Right lung (tissue), 5 donors: ENCODE measurements around the gene GJD3. TPM values are rescaled to one million over a fixed set of nuclear protein-coding genes. Genes with fewer than 3 reads are reported as not detected.

Source experiments
- DNase-seq, 2 donors: peaks; one replicate each; pipeline ENCODE4 v3.0.0-alpha.2; 2013
- polyA plus RNA-seq, 5 donors: library from polyadenylated mRNA; unstranded; fragments of 120-200 nt; gene quantifications; one replicate each; pipeline versions ENCODE4 v1.2.1 to v1.2.3, GENCODE V29; 2013; ENCODE audit warnings: inconsistent platforms in 1 of 5, low replicate concordance in 1 of 5; ENCODE audit not compliant: insufficient read length in 5 of 5, insufficient read depth in 1 of 5

GJD3 gene
- polyA plus RNA-seq, 5 donors, result 0.70 TPM; not detected in 4

DNA sequence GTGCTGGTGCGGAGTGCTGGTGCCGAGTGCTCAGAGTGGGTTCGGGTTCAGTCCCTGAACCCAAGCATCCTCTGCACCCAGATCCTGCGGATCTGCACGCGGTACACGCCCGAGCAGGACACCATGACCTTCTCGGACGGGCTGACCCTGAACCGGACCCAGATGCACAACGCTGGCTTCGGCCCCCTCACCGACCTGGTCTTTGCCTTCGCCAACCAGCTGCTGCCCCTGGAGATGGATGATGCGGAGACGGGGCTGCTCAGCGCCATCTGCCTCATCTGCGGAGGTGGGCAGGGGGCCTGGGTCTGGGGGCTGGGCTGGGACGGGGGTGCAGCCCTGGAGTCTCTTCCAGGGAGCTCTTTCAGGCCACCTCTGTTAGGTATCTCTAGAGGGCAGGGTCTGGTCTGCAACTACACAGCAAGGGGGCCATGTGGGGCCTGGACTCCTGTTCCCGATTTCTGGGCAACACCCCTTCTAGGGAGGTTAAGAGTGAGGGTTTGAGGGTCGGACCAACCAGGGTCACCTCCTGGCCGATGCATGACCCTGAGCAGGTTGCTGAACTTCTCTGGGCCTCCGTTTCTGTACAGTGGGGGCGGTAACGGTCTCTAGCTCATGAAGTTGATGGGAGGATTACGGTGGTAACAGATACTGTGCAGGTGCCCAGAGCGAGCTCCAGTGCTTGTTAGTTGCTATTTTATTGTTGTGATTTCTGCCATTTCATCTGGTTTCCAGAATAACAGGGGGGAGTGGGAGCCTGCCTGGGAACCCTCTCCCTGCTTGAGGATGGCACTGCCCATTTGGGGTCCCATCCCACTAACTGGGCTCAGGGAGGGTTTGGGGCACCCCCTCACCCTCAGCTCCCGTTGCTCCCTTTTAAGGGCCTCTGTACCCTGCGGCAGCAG lies 10.1 kb downstream of the GJD3 start:
- no peak for DNase-seq

DNA sequence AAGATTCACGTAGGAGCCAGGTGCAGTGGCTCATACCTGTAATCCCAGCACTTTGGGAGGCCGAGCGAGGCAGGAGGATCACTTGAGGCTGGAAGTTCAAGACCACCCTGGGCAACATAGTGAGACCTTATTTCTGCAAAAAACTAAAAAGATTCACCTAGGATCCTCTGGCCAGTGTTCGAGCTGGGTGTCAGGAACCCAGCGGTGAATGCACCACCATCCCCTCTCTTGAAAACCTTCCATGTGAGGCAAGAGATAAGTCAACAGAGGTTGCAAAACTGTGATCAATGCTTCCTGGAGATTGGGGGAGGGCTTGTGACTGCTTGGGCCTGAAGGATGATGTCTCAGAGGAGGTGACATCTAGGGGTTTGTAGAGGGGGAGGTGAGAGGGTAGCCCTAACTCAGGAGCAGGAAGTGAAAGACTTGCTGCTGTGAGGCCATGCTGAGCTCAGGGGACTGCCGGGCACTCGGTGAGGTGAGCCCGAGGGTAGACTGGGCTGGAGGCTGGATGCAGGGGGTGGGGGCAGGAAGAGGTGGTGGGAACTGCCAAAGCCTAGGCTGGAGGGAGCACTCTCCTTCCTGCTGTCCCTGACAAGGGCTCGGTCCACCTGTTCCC lies 11.7 kb downstream of the GJD3 start:
- no peak for DNase-seq

DNA sequence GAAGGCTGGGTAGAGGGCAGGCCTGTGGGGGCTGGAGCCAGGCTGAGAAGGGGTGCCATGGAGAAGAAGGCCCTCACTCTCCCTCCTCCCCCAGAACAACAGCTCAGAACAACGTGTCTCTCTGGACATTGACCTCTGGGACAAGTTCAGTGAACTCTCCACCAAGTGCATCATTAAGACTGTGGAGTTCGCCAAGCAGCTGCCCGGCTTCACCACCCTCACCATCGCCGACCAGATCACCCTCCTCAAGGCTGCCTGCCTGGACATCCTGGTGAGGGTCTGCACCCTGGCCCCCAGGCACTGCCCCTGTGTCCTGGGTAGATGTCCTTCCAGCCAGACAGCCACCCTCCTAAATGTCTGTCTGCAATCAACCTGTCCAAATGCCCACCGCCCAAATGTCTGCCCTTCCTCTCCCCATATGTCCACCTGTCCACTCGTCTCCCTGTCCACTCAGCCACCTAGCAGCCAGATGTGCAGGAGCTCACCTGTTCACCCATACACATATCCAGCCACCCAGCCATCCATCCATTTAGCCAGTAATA lies 12.2 kb downstream of the GJD3 start:
- no peak for DNase-seq

DNA sequence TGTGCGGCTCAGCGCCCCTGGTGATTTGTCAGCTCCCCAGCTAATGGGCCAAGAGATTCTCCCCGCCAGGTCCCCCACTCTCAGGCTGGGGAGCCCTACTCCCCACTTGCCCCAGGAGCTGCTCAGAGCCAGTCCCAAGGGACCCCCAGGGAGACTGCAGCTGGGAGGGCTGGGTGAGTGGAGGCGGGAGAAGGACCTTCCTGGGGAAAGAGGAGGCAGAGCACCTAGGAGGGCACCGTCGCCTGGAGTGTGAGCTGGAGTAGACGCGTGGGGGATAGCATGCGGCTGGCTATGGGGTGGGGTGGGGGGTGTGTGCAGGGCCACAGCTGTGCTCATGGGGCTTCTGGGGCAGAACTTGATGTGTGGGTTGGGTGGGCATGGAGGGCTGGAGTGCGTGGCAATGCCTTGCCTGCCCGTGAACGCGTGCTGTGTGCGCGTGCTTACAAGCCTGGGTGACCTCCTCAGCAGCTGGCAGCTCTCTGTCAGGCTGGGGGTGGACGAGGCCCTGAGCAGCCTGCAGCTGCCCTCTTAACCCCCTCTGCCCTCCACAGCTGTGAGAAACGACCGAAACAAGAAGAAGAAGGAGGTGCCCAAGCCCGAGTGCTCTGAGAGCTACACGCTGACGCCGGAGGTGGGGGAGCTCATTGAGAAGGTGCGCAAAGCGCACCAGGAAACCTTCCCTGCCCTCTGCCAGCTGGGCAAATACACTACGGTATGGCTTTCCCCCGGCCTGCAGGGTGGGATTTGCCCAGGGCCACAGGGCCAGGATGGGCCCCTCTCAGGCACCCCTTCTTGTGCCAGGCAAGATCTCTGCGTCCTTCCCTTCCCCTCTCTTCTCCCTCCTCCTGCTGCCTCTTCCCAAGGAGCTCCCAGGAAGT lies 12.9 kb downstream of the GJD3 start:
- DNase-seq, result no peak

DNA sequence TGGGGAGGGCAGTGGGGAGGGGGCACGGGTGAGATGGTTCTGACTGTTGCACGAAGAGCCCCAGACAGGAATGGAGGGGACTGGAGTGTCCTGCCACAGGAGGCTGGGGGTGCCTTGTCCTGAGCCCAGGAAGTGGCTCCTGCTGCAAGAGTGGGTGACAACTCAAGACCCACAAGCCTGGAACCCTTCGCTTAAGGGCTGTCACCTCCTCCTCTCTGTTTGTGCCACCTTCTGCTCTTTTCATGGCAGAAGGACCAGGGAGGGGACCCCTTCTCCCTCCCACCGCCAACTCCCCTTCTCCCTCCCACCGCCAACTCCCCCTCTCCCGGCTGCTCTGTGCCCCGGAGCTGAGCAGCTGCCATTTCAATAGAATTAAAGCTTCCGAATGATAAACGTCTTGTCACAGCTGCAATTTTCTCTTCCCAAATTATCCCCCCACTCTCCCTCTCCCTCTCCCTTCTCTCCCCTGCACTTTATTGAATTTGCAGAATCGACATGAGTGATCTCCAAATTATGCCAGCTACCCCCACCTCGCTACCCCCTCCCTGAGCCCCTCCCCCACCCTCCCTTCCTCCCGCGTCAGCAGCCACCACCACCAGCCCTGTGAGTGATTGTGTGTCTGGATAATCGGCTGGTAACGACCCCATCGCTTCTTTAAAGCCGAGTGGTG lies 13.7 kb downstream of the GJD3 start:
- DNase-seq, result no peak

DNA sequence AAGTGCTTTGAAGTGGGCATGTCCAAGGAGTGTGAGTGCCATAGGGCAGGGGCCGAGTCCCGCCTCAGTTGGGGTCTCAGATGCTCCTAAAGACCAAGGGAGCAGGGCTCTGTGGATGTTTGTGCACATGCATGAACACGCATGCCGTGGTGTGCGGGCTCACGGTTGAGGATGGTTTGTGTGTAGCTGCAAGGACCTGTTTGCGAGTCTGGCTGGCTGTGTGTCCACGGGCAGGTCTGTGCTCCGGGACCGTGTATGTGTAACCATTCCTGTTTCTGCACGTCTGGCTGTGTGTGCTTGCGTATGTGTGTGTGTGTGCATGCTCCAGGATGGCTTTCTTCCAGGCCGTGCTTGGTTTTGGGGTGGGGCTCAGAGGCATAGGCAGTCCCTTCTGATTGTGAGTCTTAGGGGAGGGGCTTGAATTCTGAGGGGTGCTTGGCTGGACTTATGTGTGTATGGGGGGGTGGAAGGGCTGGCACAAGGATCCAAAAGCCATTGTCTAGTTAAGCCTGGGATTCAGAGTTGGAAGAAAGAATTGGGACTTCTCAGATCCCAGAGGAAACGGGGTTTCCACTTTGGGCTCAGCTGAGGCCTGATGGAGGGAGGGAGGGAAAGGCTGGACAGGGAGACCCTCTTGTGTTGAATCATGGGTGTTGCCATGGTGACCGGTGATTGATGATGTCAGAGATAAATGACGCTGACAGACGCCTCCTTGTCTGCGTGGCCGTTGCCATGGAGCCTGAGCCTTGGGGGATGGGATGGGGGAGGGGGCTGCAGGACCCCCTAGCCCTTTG lies 14.4 kb downstream of the GJD3 start:
- peak in 1 of 2 donors; percentile 61 for DNase-seq

DNA sequence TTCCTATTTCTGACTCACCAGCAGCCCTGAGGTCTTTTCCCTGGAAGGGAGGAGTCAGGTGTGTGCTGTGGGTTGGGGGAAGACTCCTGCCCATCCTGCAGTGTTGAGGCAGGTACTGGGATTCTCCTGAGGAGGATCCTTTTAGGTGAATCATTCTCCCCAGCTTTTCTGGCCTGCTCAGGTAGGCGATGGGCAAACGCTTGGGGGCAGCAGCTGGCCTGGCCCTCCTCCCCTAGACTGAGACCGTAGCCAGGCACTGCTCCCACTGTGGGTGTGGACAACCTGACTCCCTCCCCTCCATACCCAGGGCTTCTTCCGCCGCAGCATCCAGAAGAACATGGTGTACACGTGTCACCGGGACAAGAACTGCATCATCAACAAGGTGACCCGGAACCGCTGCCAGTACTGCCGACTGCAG lies 15.1 kb downstream of the GJD3 start:
- no peak for DNase-seq

DNA sequence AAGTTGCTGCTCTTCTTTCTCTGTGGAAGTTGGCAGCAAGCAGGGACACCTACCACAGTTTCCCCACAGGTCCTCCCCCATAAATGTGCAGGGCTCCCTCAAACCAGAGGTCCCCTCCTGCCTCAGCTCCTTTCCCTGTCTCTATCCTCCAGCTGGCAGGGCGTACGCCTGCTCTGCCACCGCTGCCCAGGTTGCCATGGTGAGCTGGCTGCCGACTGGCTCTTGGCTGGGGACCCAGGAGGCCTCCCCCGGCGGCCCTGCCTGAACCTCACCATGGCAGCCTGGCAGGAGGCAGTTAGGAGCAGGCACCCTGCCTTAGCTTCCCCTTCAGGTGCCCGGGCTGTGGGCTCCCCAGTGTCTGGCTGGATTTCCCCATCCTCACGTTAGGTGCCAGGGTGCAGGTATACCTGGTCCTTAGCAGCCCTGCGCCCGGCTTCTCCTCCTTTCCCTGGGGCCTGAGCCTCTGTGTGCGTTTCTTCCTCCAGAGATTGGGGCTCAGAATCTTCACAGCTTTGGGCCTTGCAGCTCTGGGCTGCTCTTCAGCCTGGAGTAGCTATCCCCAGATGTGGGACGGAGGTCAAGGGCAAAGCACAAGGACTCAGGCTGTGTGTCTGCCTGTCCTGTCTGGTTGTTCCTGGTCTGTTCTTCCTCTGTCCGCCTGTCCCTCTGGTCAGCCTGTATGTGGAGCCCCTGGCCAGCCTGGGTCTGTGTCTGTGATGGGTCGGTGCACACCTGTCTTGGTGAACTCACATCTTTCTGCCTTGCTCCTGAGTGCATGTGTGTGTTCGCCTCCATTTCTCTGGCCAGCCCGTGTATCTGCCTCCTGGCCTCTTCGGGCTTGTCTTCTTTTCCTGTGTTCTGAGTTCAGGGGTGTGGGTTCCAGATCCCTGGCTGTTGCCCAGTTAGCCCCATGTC lies 15.7 kb downstream of the GJD3 start:
- no peak for DNase-seq

DNA sequence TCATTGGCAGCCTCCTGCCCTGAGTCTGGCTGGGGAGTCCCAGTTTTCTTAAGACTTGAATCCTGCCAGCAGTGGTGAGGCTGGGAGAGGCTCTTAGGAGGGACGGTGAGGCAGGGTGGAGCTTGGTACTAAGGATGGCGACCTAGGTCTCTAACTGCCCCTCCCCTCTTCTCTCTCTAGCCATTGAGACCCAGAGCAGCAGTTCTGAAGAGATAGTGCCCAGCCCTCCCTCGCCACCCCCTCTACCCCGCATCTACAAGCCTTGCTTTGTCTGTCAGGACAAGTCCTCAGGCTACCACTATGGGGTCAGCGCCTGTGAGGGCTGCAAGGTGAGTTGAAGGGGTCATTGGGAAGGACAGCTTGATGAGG lies 16.4 kb downstream of the GJD3 start:
- DNase-seq, result no peak

DNA sequence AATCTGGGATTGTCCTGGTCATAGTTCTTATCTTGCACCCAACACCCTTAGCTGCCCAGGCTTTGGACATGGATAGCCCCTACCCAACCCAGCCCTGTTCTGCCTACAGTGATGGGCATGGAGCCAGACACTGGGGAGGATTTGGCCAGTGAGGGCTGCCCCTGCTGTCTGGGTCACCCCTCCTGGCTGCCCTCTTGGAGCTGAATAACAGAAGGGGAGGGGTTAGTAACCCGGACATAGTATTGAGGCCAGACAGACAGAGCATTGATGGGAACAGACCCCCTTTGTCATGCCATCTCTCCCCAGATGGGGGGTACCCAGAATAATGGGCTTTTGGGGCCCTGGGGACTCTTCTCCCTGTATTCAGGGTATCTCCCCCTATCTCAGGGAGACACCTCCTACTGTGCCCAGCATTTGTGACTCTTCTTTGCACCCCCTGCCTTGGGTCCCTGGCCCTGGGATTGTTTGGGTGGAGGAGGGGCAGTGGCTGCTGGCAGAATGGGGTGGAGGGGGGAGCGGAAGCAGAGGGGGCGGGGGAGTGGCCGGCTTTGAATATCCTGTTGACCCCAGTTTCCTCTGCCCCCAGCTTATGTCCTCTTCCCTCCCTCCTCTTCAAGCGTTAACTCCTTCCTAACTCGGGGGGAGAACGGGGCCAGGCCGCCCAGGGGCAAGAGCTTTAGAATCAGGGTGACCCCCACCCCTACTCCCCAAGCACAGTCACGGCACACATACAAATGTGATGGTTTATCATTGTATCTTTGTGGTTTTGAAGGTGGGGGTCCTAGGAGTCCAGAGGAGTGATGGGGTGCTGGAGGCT lies 17.0 kb downstream of the GJD3 start:
- DNase-seq, result no peak

DNA sequence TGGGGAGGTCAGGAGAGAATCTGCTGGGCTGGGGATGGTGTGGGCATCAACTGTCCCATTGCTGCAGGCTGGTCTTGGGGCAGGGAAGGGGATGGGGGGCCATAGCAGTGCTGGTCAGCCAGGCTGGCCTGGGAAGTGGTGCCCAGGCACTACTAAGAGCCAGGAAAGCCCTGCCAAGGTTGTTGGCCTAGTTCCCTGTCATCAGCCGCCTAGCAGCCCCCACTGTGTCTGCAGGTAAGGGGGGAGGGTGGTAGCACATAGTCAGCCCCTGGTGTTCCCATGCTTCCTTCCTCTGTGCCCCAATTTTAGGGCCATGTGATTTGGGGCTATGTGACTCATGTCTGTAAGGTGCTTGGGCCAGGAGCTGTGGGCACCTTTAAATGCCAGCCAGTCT lies 17.8 kb downstream of the GJD3 start:
- DNase-seq, result no peak

DNA sequence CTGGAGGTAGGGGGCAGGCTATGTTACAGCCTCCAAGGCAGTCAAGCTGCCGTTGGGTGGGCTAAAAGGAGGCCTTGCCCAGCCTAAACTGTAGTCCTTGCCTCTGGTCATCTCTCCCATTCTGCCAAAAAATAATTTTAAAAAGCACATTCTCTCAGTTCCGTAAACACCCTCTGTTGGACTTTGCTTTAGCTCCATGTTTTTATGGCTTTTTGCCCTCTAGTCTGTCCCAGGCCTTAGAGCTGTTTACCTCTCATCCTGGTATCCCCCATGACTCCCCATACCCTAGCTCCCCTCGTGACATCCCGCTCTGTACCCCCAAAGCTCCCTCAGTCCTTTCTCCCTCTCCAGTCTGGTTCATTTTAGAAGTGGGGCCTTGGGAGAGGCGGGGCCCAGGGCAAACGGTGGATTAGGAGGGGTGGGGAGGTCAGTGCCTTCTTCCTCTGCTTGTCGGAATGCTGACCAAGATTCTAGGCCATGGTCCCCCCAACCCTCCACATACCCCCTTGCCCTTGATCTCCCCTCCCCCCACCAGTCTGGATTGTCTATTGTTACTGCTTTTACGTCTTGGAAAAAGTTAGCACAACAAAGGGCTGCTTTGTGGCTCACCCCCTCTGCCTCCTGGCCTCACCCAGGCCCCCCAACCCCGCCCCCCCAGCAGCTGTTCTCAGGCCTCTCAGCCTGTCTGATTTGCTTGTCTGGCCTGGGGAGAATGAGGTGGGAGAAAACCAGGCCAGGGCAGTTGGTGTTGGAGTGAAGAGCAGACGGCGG lies 18.4 kb downstream of the GJD3 start:
- DNase-seq, result no peak

DNA sequence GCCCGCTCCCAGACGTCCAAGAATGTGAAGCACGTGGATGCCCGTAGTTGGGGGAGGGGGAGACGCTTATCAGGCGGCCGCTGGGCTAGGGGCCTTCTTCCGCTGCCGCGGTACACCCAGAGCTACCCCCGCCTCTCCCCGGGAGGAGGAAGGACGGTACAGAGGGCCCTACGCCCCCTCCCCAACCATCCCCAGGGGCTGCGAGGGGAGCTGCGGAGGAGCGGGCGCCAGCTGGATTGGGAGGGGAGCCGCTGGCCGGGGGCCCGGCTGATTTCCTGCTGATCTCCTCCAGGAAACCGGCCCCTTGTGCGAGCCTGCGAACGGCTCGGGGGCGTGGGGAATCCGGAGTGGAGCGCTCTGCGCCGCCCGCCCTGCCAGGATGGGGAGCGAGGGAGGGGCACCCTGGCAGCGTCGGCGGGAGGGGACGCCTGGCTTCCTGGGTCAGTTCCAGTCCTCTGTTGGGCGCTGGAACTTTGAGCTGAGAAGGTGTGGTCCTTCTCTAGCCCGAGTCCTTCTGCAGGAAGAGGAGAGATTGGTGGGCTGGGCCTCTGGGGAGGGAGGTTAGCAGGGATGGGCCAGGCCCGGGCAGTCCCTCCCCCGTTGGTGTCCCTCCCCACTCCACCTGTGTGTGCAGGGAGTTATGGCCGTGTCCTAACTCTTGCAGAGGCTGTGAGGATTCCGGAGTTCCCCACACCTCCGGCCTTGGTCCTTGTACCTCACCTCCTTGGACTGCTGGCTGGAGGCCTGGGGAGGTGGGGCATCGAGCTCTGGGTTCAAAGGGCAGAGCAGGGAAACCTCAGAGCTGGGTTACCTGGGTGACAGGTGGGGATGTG lies 19.2 kb downstream of the GJD3 start:
- DNase-seq, result peak; percentile 81 to 82

DNA sequence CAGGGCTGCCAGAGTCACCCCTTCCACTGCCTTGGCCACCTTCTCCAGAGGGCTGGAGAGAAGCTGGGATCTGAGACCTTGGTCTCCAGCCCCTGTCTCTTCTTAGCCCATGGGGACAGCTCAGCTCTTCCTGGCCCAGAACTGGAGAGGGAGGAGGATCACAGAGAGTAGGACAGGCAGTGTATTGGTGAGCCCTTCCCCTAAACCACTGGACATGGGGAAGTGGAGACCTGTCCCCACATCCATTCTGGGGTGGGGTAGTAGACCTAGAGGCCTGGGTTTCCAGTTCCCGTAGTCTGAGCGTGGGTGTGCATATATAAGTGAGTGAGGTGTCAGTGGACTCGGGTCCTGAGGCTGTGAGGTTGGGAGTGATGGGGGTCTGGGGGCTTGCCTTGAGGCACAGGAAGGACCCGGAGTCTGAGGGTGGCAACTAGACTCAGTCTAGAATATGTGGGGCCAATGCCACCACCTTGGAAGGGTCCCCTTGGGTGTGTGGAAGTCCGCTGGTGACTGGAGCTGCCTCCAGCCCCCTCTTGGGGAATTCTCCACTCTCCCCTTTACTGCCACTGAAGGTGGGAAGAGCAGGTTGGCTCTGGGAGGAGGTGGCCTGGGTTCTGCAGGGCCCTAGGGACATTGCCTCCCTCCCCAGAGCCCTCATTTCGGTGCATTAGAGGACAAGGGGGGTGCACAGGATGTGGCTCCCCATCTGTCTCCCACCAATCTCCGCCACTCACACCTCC lies 19.9 kb downstream of the GJD3 start:
- no peak for DNase-seq

DNA sequence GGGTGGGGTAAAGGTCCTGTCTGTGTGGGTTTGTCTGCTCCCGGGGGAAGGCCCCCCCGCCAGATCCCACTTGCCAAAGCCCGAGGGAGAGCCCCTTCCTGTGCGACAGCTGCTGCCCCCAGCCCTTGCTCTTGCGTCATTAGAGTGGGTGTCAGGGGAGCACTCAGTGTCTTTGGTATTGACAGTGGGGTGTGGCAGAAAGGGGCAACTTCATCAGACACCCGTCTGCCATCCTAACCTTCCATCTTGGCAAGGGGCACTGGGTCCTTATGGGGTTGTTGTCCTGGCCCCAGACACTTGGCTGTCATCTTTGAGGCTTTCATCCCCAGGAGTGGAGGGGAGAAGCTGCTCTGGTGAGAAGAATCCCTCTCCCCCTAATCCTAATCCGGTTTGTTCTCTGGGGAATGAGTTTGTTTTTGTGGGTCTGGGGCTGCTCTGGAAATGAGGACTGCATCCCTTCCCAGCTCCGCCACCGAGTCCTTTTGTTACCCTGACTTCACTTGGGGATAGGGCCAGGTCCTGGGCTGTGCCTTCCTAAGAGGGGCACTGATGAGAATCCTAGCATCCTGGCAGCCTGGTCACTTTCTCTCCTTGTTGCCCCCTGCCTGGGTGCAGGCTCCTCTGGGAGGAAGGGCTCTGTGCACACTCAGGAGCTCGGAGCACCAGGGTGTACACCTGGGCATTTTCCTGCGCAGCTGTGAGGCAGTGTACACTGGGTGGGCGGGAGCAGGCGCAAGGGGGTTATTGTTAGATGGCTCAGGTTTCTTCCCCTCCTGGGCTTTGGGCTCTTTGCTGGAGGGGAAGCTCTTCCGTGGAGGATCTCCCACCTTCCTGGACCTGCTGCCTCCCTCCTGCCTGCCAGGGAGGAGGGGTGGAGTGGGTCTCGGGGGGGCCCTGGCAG lies 21.1 kb downstream of the GJD3 start:
- DNase-seq, result no peak
